OCI-LY3 (cell line): ENCODE measurements around the gene RAP1B.

Experiments
- EZH2phosphoT487 ChIP-seq: fragments of 200-600 bp; shearing (Covaris generic); IDR thresholded peaks from 2 replicates; pipeline ENCODE4 v1.6.1; 2018; ENCODE audit warnings: antibody characterized with exemption, mixed run types, low read depth
- TF ChIP-seq, protein P1 (sequence below): fragments of 200-600, 300-600 bp; sonication (generic); IDR thresholded peaks from 2 replicates; pipeline ENCODE4 v1.5.1; 2014; ENCODE audit warnings: antibody characterized with exemption, low read length, low read depth

DNA sequence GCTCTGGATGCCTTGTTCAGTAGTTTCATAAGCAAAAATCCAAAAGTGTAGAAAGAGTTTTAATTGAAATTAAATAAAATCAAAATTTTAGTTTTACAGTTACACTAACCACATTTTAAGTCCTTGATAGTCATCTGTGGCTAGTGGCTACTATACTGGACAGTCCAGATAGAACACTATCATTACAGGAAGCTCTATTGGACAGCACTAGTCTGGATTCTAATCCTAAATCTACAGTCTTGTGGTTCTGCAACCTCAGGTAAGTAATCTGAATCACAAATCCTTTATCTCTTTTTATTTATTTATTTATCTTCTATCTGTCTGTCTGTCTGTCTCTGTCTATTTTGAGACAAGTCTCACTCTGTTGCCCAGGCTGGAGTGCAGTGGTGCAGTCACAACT lies 18.0 kb downstream of the RAP1B start:
- TF ChIP-seq, protein P1, sequence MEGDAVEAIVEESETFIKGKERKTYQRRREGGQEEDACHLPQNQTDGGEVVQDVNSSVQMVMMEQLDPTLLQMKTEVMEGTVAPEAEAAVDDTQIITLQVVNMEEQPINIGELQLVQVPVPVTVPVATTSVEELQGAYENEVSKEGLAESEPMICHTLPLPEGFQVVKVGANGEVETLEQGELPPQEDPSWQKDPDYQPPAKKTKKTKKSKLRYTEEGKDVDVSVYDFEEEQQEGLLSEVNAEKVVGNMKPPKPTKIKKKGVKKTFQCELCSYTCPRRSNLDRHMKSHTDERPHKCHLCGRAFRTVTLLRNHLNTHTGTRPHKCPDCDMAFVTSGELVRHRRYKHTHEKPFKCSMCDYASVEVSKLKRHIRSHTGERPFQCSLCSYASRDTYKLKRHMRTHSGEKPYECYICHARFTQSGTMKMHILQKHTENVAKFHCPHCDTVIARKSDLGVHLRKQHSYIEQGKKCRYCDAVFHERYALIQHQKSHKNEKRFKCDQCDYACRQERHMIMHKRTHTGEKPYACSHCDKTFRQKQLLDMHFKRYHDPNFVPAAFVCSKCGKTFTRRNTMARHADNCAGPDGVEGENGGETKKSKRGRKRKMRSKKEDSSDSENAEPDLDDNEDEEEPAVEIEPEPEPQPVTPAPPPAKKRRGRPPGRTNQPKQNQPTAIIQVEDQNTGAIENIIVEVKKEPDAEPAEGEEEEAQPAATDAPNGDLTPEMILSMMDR = no peak
- no peak for TF ChIP-seq EZH2phosphoT487
